ENCODE measurements around the gene PTF1A.

- TF ChIP-seq EP300 (conservative IDR thresholded peaks at IDR 0.05; ENCODE audit: poor library complexity, severe bottlenecking) (no peak), CTCF (IDR thresholded peaks at IDR 0.05; ENCODE audit: poor library complexity, severe bottlenecking) (no peak)
Measured at GRCh38 chr10:23201837-23202236, 9.7 kb downstream of the PTF1A start.

Data from neural cell (in vitro differentiated cells).